Measurements from ENCODE around the gene SNTN. TPM values are rescaled to one million over a fixed set of nuclear protein-coding genes. Genes with fewer than 3 reads are reported as not detected.

The SNTN gene
- total RNA-seq, 1 donor from 2014 or later: not detected

- no peaks in the 10 kb centered on the region for H3K27me3 ChIP-seq
- H3K4me2 ChIP-seq: no peak overlapping the region
- H3K4me3 ChIP-seq: no peak overlapping the region
- DNase-seq (ENCODE audit: low spot score): no peak
- H3K4me3 Mint-ChIP-seq: no peak overlapping the region
- peaks cover 22% of the 10 kb centered on the region for H3K4me1 Mint-ChIP-seq
- H3K79me2 ChIP-seq (ENCODE audit: low read depth): no peaks in the 10 kb centered on the region
- no peaks in the 10 kb centered on the region for H3K36me3 ChIP-seq
- H3K27ac Mint-ChIP-seq: no peak overlapping the region
- H3K9me3 ChIP-seq (ENCODE audit: low read depth): no peaks in the 10 kb centered on the region
- no peak overlapping the region for H3K9ac ChIP-seq
- no peak overlapping the region for H2AFZ ChIP-seq (replicated peaks)
- no peak overlapping the region for H3K27ac ChIP-seq
- H3K4me1 ChIP-seq: no peaks in the 10 kb centered on the region
- no peak for TF ChIP-seq EZH2 (IDR thresholded peaks at IDR 0.05)
- no peak for TF ChIP-seq EZH2phosphoT487 (IDR thresholded peaks at IDR 0.05)
- no peak for TF ChIP-seq CTCF (IDR thresholded peaks at IDR 0.05)
- H3F3A ChIP-seq (ENCODE audit: low read depth): no peaks in the 10 kb centered on the region
- H3K27me3 Mint-ChIP-seq (ENCODE audit: insufficient read depth, low read depth): peaks cover 2% of the 10 kb centered on the region
- H4K20me1 ChIP-seq (ENCODE audit: low read depth): no peaks in the 10 kb centered on the region
- no peaks in the 10 kb centered on the region for H3K36me3 Mint-ChIP-seq
- H3K9me3 Mint-ChIP-seq: no peaks in the 10 kb centered on the region
Measured at GRCh38 chr3:63655519-63655918, 3.0 kb downstream of the SNTN start.

- H3K4me1 Mint-ChIP-seq: peaks cover 20% of the 10 kb centered on the region
- H3K4me3 Mint-ChIP-seq: no peak overlapping the region
- Histone ChIP-seq H3K9me3 (ENCODE audit: low read depth) (no peaks in the 10 kb centered on the region), H3K4me1 (no peaks in the 10 kb centered on the region), H2AFZ (replicated peaks) (no peak overlapping the region), H3F3A (ENCODE audit: low read depth) (no peaks in the 10 kb centered on the region), H3K9ac (no peak overlapping the region), H3K36me3 (no peaks in the 10 kb centered on the region), H3K27me3 (no peaks in the 10 kb centered on the region), H4K20me1 (ENCODE audit: low read depth) (no peaks in the 10 kb centered on the region), H3K4me3 (no peak overlapping the region), H3K4me2 (no peak overlapping the region), H3K79me2 (ENCODE audit: low read depth) (no peaks in the 10 kb centered on the region), H3K27ac (no peak overlapping the region)
- H3K27me3 Mint-ChIP-seq (ENCODE audit: insufficient read depth, low read depth): peaks cover 2% of the 10 kb centered on the region
- no peaks in the 10 kb centered on the region for H3K9me3 Mint-ChIP-seq
- H3K36me3 Mint-ChIP-seq: no peaks in the 10 kb centered on the region
- no peak for DNase-seq (ENCODE audit: low spot score)
- H3K27ac Mint-ChIP-seq: no peak overlapping the region
- TF ChIP-seq EZH2 (IDR thresholded peaks at IDR 0.05): no peak
- TF ChIP-seq CTCF (IDR thresholded peaks at IDR 0.05): no peak
- TF ChIP-seq EZH2phosphoT487 (IDR thresholded peaks at IDR 0.05): no peak
Measured at GRCh38 chr3:63656786-63657185, 4.3 kb downstream of the SNTN start.

- Histone ChIP-seq H2AFZ (replicated peaks) (no peak overlapping the region), H4K20me1 (ENCODE audit: low read depth) (no peaks in the 10 kb centered on the region), H3K36me3 (no peaks in the 10 kb centered on the region), H3K79me2 (ENCODE audit: low read depth) (no peaks in the 10 kb centered on the region), H3K4me2 (no peak overlapping the region), H3K27ac (no peak overlapping the region), H3K9ac (no peak overlapping the region), H3K9me3 (ENCODE audit: low read depth) (no peaks in the 10 kb centered on the region), H3K27me3 (no peaks in the 10 kb centered on the region), H3F3A (ENCODE audit: low read depth) (no peaks in the 10 kb centered on the region), H3K4me3 (no peak overlapping the region), H3K4me1 (peaks cover 3% of the 10 kb centered on the region)
- Mint-ChIP-seq H3K4me1 (peaks cover 14% of the 10 kb centered on the region), H3K36me3 (no peaks in the 10 kb centered on the region), H3K27ac (no peak overlapping the region), H3K27me3 (ENCODE audit: insufficient read depth, low read depth) (peaks cover 5% of the 10 kb centered on the region), H3K9me3 (no peaks in the 10 kb centered on the region), H3K4me3 (no peak overlapping the region)
- TF ChIP-seq EZH2phosphoT487 (IDR thresholded peaks at IDR 0.05): no peak
- TF ChIP-seq EZH2 (IDR thresholded peaks at IDR 0.05): no peak
- no peak for TF ChIP-seq CTCF (IDR thresholded peaks at IDR 0.05)
- DNase-seq (ENCODE audit: low spot score): no peak
Measured at GRCh38 chr3:63661242-63661641, 8.8 kb downstream of the SNTN start.

Measured in neural progenitor cell (in vitro differentiated cells).